NT2/D1 (cell line): ENCODE data around the gene ITPR2.

Experiments
- SUZ12 ChIP-seq: IDR thresholded peaks from 2 replicates; pipeline ENCODE4 v1.6.1; 2011; ENCODE audit not compliant: insufficient read length, insufficient read depth; ENCODE audit errors: extremely low read depth
- YY1 ChIP-seq: IDR thresholded peaks from 2 replicates; pipeline ENCODE4 v1.6.1; 2011; ENCODE audit not compliant: insufficient read length, insufficient read depth

DNA sequence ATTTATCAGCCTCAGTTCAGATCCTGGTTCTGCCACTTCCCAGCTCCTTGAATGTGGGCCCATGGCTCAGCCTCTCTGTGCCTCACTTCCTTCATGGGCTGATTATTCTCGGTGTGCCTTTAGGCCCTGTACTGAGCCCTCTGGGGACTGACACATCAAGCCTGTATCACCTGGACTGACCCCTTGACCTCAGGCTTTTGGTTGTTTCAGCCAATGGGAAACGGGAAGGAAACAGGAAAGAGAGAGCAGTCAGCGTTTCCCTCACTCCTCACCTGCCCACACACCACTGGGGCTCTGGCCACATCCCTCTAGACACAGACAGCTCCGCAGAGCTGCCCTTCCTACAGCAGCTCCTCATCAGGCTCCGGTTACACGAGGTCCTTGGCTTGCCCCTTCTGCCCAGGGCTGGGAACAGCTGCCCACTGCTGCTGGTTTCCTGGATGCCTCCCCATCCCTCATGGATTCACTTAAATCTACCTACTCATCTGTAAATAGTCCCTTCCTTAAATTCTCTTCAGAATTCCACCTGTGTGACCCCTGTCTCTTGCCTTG lies 37.0 kb upstream of the ITPR2 start:
- TF ChIP-seq YY1 (no peak), SUZ12 (no peak)
